Muscle of leg (tissue), 11 donors: Measurements from ENCODE around the gene NINL. TPM values are rescaled to one million over a fixed set of nuclear protein-coding genes. Genes with fewer than 3 reads are reported as not detected.
"Not testable (repeated sequence)": the region's sequence is repeated elsewhere in the genome, so short reads cannot be mapped to it uniquely, and the experiment has no call there.

ENCODE experiments used
- DNase-seq: peaks from one replicate; pipeline ENCODE4 v3.0.0; 2013
- H3K27ac ChIP-seq: one replicate; pipeline ENCODE4 v1.5.1; 2013; ENCODE audit warnings: mild to moderate bottlenecking, low read length, control low read depth
- H3K27me3 ChIP-seq: one replicate; pipeline ENCODE4 v1.6.1; 2013; ENCODE audit warnings: low read length; ENCODE audit not compliant: control insufficient read depth, insufficient read depth
- H3K36me3 ChIP-seq: one replicate; pipeline ENCODE4 v1.6.1; 2013; ENCODE audit warnings: low read length; ENCODE audit not compliant: control insufficient read depth, insufficient read depth
- H3K4me1 ChIP-seq: one replicate; pipeline ENCODE4 v1.6.1; 2013; ENCODE audit warnings: low read length; ENCODE audit not compliant: control insufficient read depth, insufficient read depth
- H3K4me3 ChIP-seq: one replicate; pipeline ENCODE4 v1.5.1; 2013; ENCODE audit warnings: low read length, control low read depth
- H3K9me3 ChIP-seq: replicated peaks from 2 replicates; pipeline ENCODE4 v1.6.1; 2013; ENCODE audit warnings: low read depth, low read length; ENCODE audit not compliant: control insufficient read depth
- WGBS: methylation state at CpG from one replicate; pipeline ENCODE4 v1.1.5; 2013; ENCODE audit warnings: missing lambda C conversion rate; ENCODE audit not compliant: insufficient coverage; 5-methylcytosine and 5-hydroxymethylcytosine counted together
- polyA plus RNA-seq, 8 donors: library from polyadenylated mRNA; unstranded; fragments of 120-200 nt; gene quantifications; one replicate each; pipeline versions ENCODE4 v1.2.1 to v1.2.3, GENCODE V29; 2013; ENCODE audit warnings: inconsistent platforms in 1 of 8, low replicate concordance in 1 of 8; ENCODE audit not compliant: insufficient read length in 8 of 8, insufficient read depth in 1 of 8
- total RNA-seq: library from RNA; stranded (reverse); fragments of 120-200 nt; gene quantifications from one replicate; pipeline ENCODE4 v1.2.4, GENCODE V29; 2013

Gene NINL
- total and polyA plus RNA-seq, 9 donors, result 10.5 to 21.1 (median 15.1) TPM

- H3K4me3 ChIP-seq, result peak overlapping the region; percentile 77
- peaks cover 9% of the 10 kb centered on the region for H3K4me1 ChIP-seq
- no peak for DNase-seq
- no peaks in the 10 kb centered on the region for H3K27me3 ChIP-seq
- H3K9me3 ChIP-seq, result no peaks in the 10 kb centered on the region
- H3K27ac ChIP-seq, result peak overlapping the region; percentile 86
- no peaks in the 10 kb centered on the region for H3K36me3 ChIP-seq
- WGBS, result 29% methylated on average over 12 of the region's 17 CpGs
Observed at GRCh38 chr20:25622450-25623224, 37.3 kb upstream of the NINL start.

GRCh38 chr20:25622049-25622448 lies 36.7 kb upstream of the NINL start:
- H3K4me3 ChIP-seq, result no peak overlapping the region
- DNase-seq, result no peak
- no peak overlapping the region for H3K27ac ChIP-seq
- WGBS, result 90% methylated on average over 1 of the region's 6 CpGs
- peaks cover 9% of the 10 kb centered on the region for H3K4me1 ChIP-seq
- H3K9me3 ChIP-seq, result no peaks in the 10 kb centered on the region
- no peaks in the 10 kb centered on the region for H3K36me3 ChIP-seq
- no peaks in the 10 kb centered on the region for H3K27me3 ChIP-seq

GRCh38 chr20:25619514-25619913 lies 34.2 kb upstream of the NINL start:
- DNase-seq, result no peak
- no CpG with 5 or more reads among the region's 3 CpGs for WGBS

GRCh38 chr20:25608774-25609173 lies 23.4 kb upstream of the NINL start:
- no CpG with 5 or more reads among the region's 3 CpGs for WGBS

More at GRCh38 chr20:25619514-25619913, 34.2 kb upstream of the NINL start:
- Histone ChIP-seq H3K27me3 (no peaks in the 10 kb centered on the region), H3K27ac (no peak overlapping the region), H3K4me3 (no peak overlapping the region), H3K36me3 (peaks cover 4% of the 10 kb centered on the region), H3K9me3 (no peaks in the 10 kb centered on the region), H3K4me1 (peaks cover 8% of the 10 kb centered on the region)

GRCh38 chr20:25606094-25606695 lies 20.9 kb upstream of the NINL start:
- Histone ChIP-seq H3K27me3 (no peaks in the 10 kb centered on the region), H3K27ac (no peak overlapping the region), H3K9me3 (no peaks in the 10 kb centered on the region), H3K4me3 (no peak overlapping the region), H3K36me3 (no peaks in the 10 kb centered on the region), H3K4me1 (peaks cover 2% of the 10 kb centered on the region)
- no CpG with 5 or more reads among the region's 1 CpG for WGBS
- no peak for DNase-seq

More at GRCh38 chr20:25608774-25609173, 23.4 kb upstream of the NINL start:
- no peak for DNase-seq
- Histone ChIP-seq H3K36me3 (peaks cover 9% of the 10 kb centered on the region), H3K4me3 (no peak overlapping the region), H3K27ac (no peak overlapping the region), H3K9me3 (no peaks in the 10 kb centered on the region), H3K4me1 (peaks cover 2% of the 10 kb centered on the region), H3K27me3 (no peaks in the 10 kb centered on the region)

- Histone ChIP-seq H3K9me3 (no peaks in the 10 kb centered on the region), H3K4me1 (peaks cover 2% of the 10 kb centered on the region), H3K27ac (no peak overlapping the region), H3K27me3 (no peaks in the 10 kb centered on the region), H3K36me3 (no peaks in the 10 kb centered on the region), H3K4me3 (no peak overlapping the region)
- 100% methylated on average over 1 of the region's 7 CpGs for WGBS
- DNase-seq, result peak; percentile 59
Observed at GRCh38 chr20:25605148-25605547, 19.8 kb upstream of the NINL start.

- Histone ChIP-seq H3K4me1 (peaks cover 2% of the 10 kb centered on the region), H3K9me3 (no peaks in the 10 kb centered on the region), H3K27me3 (no peaks in the 10 kb centered on the region), H3K4me3 (no peak overlapping the region), H3K27ac (no peak overlapping the region), H3K36me3 (no peaks in the 10 kb centered on the region)
- 81% methylated on average over 6 of the region's 9 CpGs for WGBS
- DNase-seq, result no peak
Observed at GRCh38 chr20:25604611-25605010, 19.3 kb upstream of the NINL start.

GRCh38 chr20:25602914-25603309 lies 17.6 kb upstream of the NINL start:
- H3K36me3 ChIP-seq, H3K27me3 ChIP-seq, DNase-seq, H3K27ac ChIP-seq, H3K4me1 ChIP-seq, H3K4me3 ChIP-seq, H3K9me3 ChIP-seq: not testable (repeated sequence)
- WGBS, result no CpG with 5 or more reads among the region's 9 CpGs

- H3K9me3 ChIP-seq, H3K27ac ChIP-seq, H3K4me1 ChIP-seq, H3K27me3 ChIP-seq, DNase-seq, H3K36me3 ChIP-seq, H3K4me3 ChIP-seq: not testable (repeated sequence)
- 94% methylated on average over 23 of the region's 39 CpGs for whole genome bisulfite sequencing
Observed at GRCh38 chr20:25602191-25602913, 17.0 kb upstream of the NINL start.

- no peaks in the 10 kb centered on the region for H3K9me3 ChIP-seq
- H3K4me3 ChIP-seq, result no peak overlapping the region
- H3K27me3 ChIP-seq, result no peaks in the 10 kb centered on the region
- no peak overlapping the region for H3K27ac ChIP-seq
- 95% methylated on average over 2 of the region's 2 CpGs for WGBS
- H3K4me1 ChIP-seq, result peaks cover 2% of the 10 kb centered on the region
- no peaks in the 10 kb centered on the region for H3K36me3 ChIP-seq
- no peak for DNase-seq
Observed at GRCh38 chr20:25601659-25602058, 16.3 kb upstream of the NINL start.
